Psoas muscle (tissue), 8 donors: ENCODE results near the gene BTNL3. TPM values are rescaled to one million over a fixed set of nuclear protein-coding genes. Genes with fewer than 3 reads are reported as not detected.
"Not testable (repeated sequence)": the region's sequence is repeated elsewhere in the genome, so short reads cannot be mapped to it uniquely, and the experiment has no call there.

ENCODE experiments used
- ATAC-seq, 4 donors: fragments of 200-7000 bp; cut with Tn5 transposase; one replicate each; pipeline ENCODE4 v1.9.1; 2020; ENCODE audit warnings: moderate library complexity in 3 of 4, mild to moderate bottlenecking in 2 of 4
- DNase-seq, 2 donors: peaks; one replicate each; pipeline ENCODE4 v3.0.0-alpha.2; 2020
- H3K27ac ChIP-seq: fragments of 200-600 bp; one replicate; pipeline ENCODE4 v1.8.0; 2022
- H3K27me3 ChIP-seq, 3 donors: fragments of 200-600 bp in 1 of 3; one replicate each; pipeline versions ENCODE4 v1.6.1 to v1.8.0; 2013 to 2022; ENCODE audit warnings: low read length in 2 of 3, mild to moderate bottlenecking in 2 of 3, moderate library complexity in 1 of 3; ENCODE audit not compliant: insufficient read depth in 3 of 3
- H3K36me3 ChIP-seq, 2 donors: fragments of 200-600 bp in 1 of 2; one replicate each; pipeline versions ENCODE4 v1.6.1 to v1.8.0; 2013 to 2022; ENCODE audit warnings: low read depth in 1 of 2, mild to moderate bottlenecking in 1 of 2, moderate library complexity in 1 of 2; ENCODE audit not compliant: insufficient read depth in 1 of 2
- H3K4me1 ChIP-seq: fragments of 200-600 bp; one replicate; pipeline ENCODE4 v1.8.0; 2022
- H3K4me3 ChIP-seq: fragments of 200-600 bp; one replicate; pipeline ENCODE4 v1.8.0; 2022; ENCODE audit warnings: mild to moderate bottlenecking
- H3K9me3 ChIP-seq: fragments of 200-600 bp; one replicate; pipeline ENCODE4 v1.8.0; 2022
- WGBS, 3 donors: extraction: QIAGEN DNeasy Blood & Tissue Kit; methylation state at CpG; one replicate each; pipeline versions ENCODE4 v1.1.6 to v1.1.7; 2013; 5-methylcytosine and 5-hydroxymethylcytosine counted together
- intact Hi-C, 2 donors: fragments of 100-400 bp; cut with DNase I; formaldehyde crosslinking; loops; one replicate each; pipeline versions ENCODE4 v1.11.0 to v1.14.2; 2022
- polyA plus RNA-seq, 3 donors: library from polyadenylated mRNA; stranded (reverse); fragments of 200-250 nt; gene quantifications; one replicate each; pipeline ENCODE4 v1.2.3, GENCODE V29; 2013
- total RNA-seq, 4 donors: library from RNA; stranded (reverse); fragmentation: NEBNext Ultra II Directional in 2 of 4; extraction: Animal tissue kit (Norgen Biotek cat#: 25700) in 2 of 4; gene quantifications; one replicate each; pipeline versions ENCODE4 v1.2.1 to v1.2.4, GENCODE V29; 2021 to 2023
- TF ChIP-seq, protein P1 (sequence below): fragments of 200-600 bp; IDR thresholded peaks from one replicate; pipeline ENCODE4 v1.8.0; 2022; ENCODE audit warnings: antibody characterized with exemption
- donor health status: healthy with polysubstance abuse.
- donor health status: DM: no; HTN: no; CAD: no; lungs with moderate emphysema.
- donor health status: Bipolar disorder and iron deficiency.
- donor health status: healthy.
- donor health status: DM: yes; HTN: yes; CAD: no.
- donor health status: DM: no; HTN: no; CAD: no.
- donor health status: DM: no; HTN: no; CAD: no.
- donor health status: DM: yes; HTN: yes; CAD: no.

Gene BTNL3
- total and polyA plus RNA-seq, 7 donors, result 0.01 to 0.09 TPM; not detected in 5

DNA sequence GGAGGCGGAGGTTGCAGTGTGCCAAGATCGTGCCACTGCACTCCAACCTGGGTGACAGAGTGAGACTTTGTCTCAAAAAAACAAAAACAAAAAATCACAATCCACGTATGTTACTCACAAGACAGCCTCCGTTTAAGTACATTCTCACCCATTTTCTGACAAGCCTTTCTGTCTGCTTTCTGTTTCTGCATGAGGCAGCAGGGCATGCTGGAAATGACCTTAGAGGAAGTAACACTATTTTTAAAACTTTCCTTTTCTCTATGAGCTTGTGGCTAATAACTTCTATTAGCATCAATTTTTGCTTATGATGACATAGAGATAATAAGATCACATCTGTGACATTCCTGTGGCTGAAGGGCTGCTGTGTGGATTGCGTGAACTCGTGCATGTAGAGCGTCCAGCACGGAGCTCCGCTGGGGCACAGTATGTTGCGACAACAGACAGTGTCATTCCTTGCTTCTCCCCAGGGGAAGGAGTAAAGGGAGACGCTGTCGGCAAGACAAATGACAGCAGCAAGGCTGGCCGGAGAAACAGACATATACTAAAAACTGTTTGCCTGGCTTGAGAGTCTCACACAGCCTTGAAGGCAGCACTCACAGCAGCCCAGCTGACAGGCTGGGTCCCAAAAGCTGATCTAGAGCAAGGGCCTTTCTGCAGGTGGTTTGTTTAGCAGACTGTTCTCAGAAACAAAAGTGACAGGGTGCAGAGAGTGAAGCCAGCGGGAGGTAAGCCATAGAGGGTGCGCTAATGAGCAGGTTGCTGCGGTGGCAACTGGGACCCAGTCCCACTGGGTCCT is 1.6 kb downstream of the BTNL3 start:
- ATAC-seq (no peak), DNase-seq (no peak)
- Histone ChIP-seq H3K4me1 (no peaks in the 10 kb centered on the region), H3K27me3 (peaks cover 0 to 9% (median 0%) of the 10 kb centered on the region in 3 donors), H3K36me3 (no peaks in the 10 kb centered on the region), H3K27ac (no peak overlapping the region), H3K4me3 (no peak overlapping the region), H3K9me3 (no peaks in the 10 kb centered on the region)
- WGBS, 3 donors, result 53 to 58% (median 54%) methylated on average over 14 to 16 of the region's 16 CpGs
- intact Hi-C loops, result no loop called here
- TF ChIP-seq, protein P1, sequence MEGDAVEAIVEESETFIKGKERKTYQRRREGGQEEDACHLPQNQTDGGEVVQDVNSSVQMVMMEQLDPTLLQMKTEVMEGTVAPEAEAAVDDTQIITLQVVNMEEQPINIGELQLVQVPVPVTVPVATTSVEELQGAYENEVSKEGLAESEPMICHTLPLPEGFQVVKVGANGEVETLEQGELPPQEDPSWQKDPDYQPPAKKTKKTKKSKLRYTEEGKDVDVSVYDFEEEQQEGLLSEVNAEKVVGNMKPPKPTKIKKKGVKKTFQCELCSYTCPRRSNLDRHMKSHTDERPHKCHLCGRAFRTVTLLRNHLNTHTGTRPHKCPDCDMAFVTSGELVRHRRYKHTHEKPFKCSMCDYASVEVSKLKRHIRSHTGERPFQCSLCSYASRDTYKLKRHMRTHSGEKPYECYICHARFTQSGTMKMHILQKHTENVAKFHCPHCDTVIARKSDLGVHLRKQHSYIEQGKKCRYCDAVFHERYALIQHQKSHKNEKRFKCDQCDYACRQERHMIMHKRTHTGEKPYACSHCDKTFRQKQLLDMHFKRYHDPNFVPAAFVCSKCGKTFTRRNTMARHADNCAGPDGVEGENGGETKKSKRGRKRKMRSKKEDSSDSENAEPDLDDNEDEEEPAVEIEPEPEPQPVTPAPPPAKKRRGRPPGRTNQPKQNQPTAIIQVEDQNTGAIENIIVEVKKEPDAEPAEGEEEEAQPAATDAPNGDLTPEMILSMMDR, result no peak

DNA sequence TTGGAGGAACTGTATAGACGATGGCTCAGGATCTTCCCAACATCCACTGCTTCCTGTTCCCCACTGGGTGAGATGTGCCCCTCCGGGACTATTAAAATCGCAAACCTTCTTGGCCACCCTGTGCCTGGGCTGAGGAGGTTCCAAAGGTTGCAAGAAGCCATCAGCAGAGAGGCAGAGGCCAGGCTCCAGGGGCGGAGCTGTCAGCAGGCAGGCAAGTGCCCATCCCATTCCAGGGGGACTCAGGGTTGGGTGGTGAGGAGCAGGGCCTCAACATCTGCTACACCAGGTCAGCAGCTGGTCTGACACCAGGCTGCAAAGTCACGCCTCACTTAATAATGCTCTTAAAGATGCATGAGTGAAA is 2.2 kb downstream of the BTNL3 start:
- Histone ChIP-seq H3K27me3 (peaks cover 0 to 9% (median 0%) of the 10 kb centered on the region in 3 donors), H3K4me1 (no peaks in the 10 kb centered on the region), H3K36me3 (no peaks in the 10 kb centered on the region), H3K4me3 (no peak overlapping the region), H3K9me3 (no peaks in the 10 kb centered on the region), H3K27ac (no peak overlapping the region)
- ATAC-seq (no peak), DNase-seq (no peak)
- TF ChIP-seq, protein P1, result no peak
- intact Hi-C loops, result no loop called here
- WGBS, 3 donors, result 48 to 57% (median 56%) methylated on average over 4 to 5 of the region's 5 CpGs

DNA sequence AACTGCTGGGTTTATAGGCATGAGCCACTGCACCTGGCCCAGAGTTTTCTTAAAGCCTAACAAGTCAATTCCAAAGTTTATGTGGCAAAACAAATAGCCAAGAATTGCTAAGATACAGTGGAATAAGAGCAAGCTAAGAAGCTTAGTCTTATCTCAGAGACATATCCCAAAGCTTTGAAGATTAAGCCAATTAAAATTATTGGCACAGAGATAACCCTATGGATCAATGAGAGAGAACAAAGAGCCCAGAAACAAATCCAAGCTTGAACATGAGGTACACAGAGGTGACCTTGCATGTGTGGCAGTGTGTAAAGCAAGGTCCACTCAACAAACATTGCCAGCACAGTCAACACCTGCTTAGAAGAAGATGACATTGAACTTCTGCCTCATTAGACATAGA is 13.3 kb downstream of the BTNL3 start:
- Histone ChIP-seq H3K27me3 (peaks cover 0 to 4% (median 3%) of the 10 kb centered on the region in 3 donors), H3K4me1 (no peaks in the 10 kb centered on the region), H3K27ac (no peak overlapping the region), H3K9me3 (no peaks in the 10 kb centered on the region), H3K4me3 (no peak overlapping the region), H3K36me3 (no peaks in the 10 kb centered on the region)
- TF ChIP-seq, protein P1, result no peak
- intact Hi-C loops, result no loop called here
- ATAC-seq (no peak), DNase-seq (no peak)

DNA sequence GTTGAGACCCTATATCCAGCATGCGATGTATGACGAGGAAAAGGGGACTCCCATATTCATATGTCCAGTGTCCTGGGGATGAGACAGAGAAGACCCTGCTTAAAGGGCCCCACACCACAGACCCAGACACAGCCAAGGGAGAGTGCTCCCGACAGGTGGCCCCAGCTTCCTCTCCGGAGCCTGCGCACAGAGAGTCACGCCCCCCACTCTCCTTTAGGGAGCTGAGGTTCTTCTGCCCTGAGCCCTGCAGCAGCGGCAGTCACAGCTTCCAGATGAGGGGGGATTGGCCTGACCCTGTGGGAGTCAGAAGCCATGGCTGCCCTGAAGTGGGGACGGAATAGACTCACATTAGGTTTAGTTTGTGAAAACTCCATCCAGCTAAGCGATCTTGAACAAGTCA is 17.1 kb downstream of the BTNL3 start:
- H3K9me3 ChIP-seq, result no peaks in the 10 kb centered on the region
- intact Hi-C loops, result loop anchor here in 1 of 2 donors (1.0 kb wide), 1 partner anchor 58 kb away; no protein-coding TSS in a partner anchor
- no peaks in the 10 kb centered on the region for H3K4me1 ChIP-seq
- 66 to 68% (median 67%) methylated on average over 9 of the region's 9 CpGs for WGBS, 3 donors
- H3K4me3 ChIP-seq, result no peak overlapping the region
- TF ChIP-seq, protein P1, result no peak
- ATAC-seq (no peak), DNase-seq (no peak)
- no peaks in the 10 kb centered on the region for H3K36me3 ChIP-seq
- no peak overlapping the region for H3K27ac ChIP-seq
- peaks cover 0 to 4% (median 3%) of the 10 kb centered on the region in 3 donors for H3K27me3 ChIP-seq

DNA sequence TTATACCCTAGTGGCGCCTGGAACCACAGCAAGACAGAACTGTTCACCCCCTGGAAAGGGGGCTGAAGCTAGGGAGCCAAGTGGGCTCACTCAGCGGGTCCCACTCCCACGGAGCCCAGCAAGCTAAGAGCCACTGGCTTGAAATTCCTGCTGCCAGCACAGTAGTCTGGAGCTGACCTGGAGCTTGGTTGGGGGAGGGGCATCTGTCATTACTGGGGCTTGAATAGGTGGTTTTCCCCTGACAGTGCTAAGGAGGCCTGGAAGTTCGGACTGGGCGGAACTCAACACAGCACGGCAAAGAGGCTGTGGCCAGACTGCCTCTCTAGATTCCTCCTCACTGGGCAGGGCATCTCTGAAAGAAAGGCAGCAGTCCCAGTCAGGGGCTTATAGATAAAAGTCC is 19.5 kb downstream of the BTNL3 start:
- TF ChIP-seq, protein P1, result no peak
- Histone ChIP-seq H3K4me1 (no peaks in the 10 kb centered on the region), H3K4me3 (no peak overlapping the region), H3K27ac (no peak overlapping the region), H3K36me3 (no peaks in the 10 kb centered on the region), H3K27me3 (peaks cover 0 to 4% (median 3%) of the 10 kb centered on the region in 3 donors), H3K9me3 (no peaks in the 10 kb centered on the region)
- intact Hi-C loops, result no loop called here
- ATAC-seq, result no peak
- 63 to 73% (median 73%) methylated on average over 6 of the region's 6 CpGs for WGBS, 3 donors
- no peak for DNase-seq

DNA sequence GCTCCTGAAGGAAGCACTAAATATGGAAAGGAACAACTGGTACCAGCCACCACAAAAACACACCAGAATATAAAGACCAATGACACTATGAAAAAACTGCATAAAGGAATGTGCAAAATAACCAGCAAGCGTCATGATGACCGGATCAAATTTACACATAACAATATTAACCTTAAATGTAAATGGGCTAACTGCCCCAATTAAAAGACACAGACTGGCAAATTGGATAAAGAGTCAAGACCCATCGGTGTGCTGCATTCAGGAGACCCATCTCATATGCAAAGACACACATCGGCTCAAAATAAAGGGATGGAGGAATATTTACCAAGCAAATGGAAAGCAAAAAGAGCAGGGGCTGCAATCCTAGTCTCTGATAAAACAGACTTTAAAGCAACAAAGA is 21.4 kb downstream of the BTNL3 start:
- H3K36me3 ChIP-seq, H3K4me3 ChIP-seq, DNase-seq, H3K27ac ChIP-seq, H3K4me1 ChIP-seq, H3K27me3 ChIP-seq, H3K9me3 ChIP-seq, ATAC-seq, intact Hi-C loops: not testable (repeated sequence)
- WGBS, 3 donors, result 87 to 94% (median 90%) methylated on average over 4 of the region's 4 CpGs

DNA sequence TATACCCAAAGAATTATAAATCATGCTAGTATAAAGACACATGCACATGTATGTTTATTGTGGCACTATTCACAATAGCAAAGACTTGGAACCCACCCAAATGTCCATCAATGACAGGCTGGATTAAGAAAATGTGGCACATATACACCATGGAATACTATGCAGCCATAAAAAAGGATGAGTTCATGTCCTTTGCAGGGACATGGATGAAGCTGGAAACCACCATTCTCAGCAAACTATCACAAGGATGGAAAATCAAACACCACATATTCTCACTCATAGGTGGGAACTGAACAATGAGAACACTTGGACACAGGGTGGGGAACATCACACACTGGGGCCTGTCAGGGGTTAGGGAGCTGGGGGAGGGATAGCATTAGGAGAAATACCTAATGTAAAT is 26.0 kb downstream of the BTNL3 start:
- H3K27ac ChIP-seq, DNase-seq, H3K4me3 ChIP-seq, H3K4me1 ChIP-seq, intact Hi-C loops, H3K36me3 ChIP-seq, ATAC-seq, H3K27me3 ChIP-seq, H3K9me3 ChIP-seq: not testable (repeated sequence)
